H1 (cell line): ENCODE results near the gene CDK5R1.

Experiments used
- ATF3 ChIP-seq: IDR thresholded peaks from 2 replicates; pipeline ENCODE4 v1.6.1; 2011; ENCODE audit warnings: low read depth, mild to moderate bottlenecking, low read length; ENCODE audit not compliant: insufficient read depth
- CTCF ChIP-seq, 3 experiments: IDR thresholded peaks; 1 replicate in 2 of 3; 2 replicates in 1 of 3; pipeline versions ENCODE4 v1.5.1 to v1.6.1; 2011; ENCODE audit warnings: low read length in 3 of 3, mild to moderate bottlenecking in 3 of 3, inconsistent platforms in 2 of 3, low read depth in 1 of 3, moderate library complexity in 1 of 3; ENCODE audit not compliant: insufficient read depth in 1 of 3; ENCODE audit errors: control extremely low read depth in 1 of 3
- EZH2 ChIP-seq: fragments of 200-600 bp; sonication (generic); IDR thresholded peaks from 2 replicates; pipeline ENCODE4 v1.7.1; 2012; ENCODE audit warnings: low read depth, mild to moderate bottlenecking, moderate library complexity, low read length, inconsistent platforms; ENCODE audit not compliant: severe bottlenecking
- MAFK ChIP-seq: IDR thresholded peaks from 2 replicates; pipeline ENCODE4 v1.6.1; 2012; ENCODE audit warnings: low read depth, mild to moderate bottlenecking, improper control_type of control experiment, low read length
- NRF1 ChIP-seq: IDR thresholded peaks from 2 replicates; pipeline ENCODE4 v1.6.1; 2011; ENCODE audit warnings: mild to moderate bottlenecking, low read depth, low read length, improper control_type of control experiment
- POLR2A ChIP-seq, 2 experiments: IDR thresholded peaks; 1 replicate in 1 of 2; 2 replicates in 1 of 2; pipeline ENCODE4 v1.6.1; 2011; ENCODE audit warnings: low read depth in 2 of 2, low read length in 2 of 2, mild to moderate bottlenecking in 2 of 2; ENCODE audit errors: control extremely low read depth in 1 of 2
- RFX5 ChIP-seq: IDR thresholded peaks from 2 replicates; pipeline ENCODE4 v1.6.1; 2011; ENCODE audit warnings: low read depth, low read length, improper control_type of control experiment, borderline replicate concordance
- SP1 ChIP-seq: IDR thresholded peaks from 2 replicates; pipeline ENCODE4 v1.6.1; 2011; ENCODE audit warnings: low read depth, low read length
- TAF1 ChIP-seq: IDR thresholded peaks from 2 replicates; pipeline ENCODE4 v1.6.1; 2011; ENCODE audit warnings: mild to moderate bottlenecking, low read depth, low read length

- TF ChIP-seq CTCF (IDR thresholded peaks at IDR 0.05; ENCODE audit: control extremely low read depth in 1 of 3, insufficient read depth in 1 of 3, low read depth in 1 of 3, low read length in 3 of 3) (no peak), TAF1 (no peak), POLR2A (IDR thresholded peaks at IDR 0.05; ENCODE audit: control extremely low read depth in 1 of 2, low read depth in 2 of 2, low read length in 2 of 2) (no peak), EZH2 (no peak), RFX5 (no peak), SP1 (no peak), NRF1 (no peak), MAFK (no peak), ATF3 (no peak)
Observed at GRCh38 chr17:32513579-32513978, 26.8 kb downstream of the CDK5R1 start.
